A549 (cell line): ENCODE measurements around the gene RNPS1. TPM values are rescaled to one million over a fixed set of nuclear protein-coding genes. Genes with fewer than 3 reads are reported as not detected.

Experiments
- polyA plus RNA-seq, 4 experiments: library from polyadenylated mRNA; depleted of rRNA in 3 of 4; stranded (reverse); fragments of >200 nt; fragmentation: RNase III in 1 of 4; extraction: RNeasy Plus Mini Kit Qiagen cat#74134 plus additional on column Dnase treatment in 1 of 4; gene quantifications; 2 replicates in 3 of 4; 3 replicates in 1 of 4; pipeline ENCODE4 v1.2.3, GENCODE V29; 2011 to 2017
- small RNA-seq, 6 experiments: library from RNA; depleted of rRNA; stranded (forward); fragments of <200 nt; gene quantifications; one replicate each; pipeline ENCODE3, GENCODE V24; 2012

The RNPS1 gene
- polyA plus RNA-seq, 2 of the 4 experiments (the other 2 are of a cell fraction), result 183 to 200 TPM

Small RNAs within 50 kb of the gene (small RNA-seq; reads per million reads assigned to genes)
- 0 to 44.5 (median 11.0) reads per million in 6 experiments for gene MIR3677
- gene MIR4717, result 0 to 1.9 (median 0) reads per million in 6 experiments

Other genes starting within 250 kb of the RNPS1 start
- 0.13 and 0.26 TPM in 2 replicates for gene NPW, start 248.3 kb downstream of the RNPS1 start, polyA plus RNA-seq (2011; rRNA removed)
- gene NPW, start 248.3 kb downstream of the RNPS1 start, polyA plus RNA-seq (2017; fragmentation: RNase III; extraction: RNeasy Plus Mini Kit Qiagen cat#74134 plus additional on column Dnase treatment), result 1.0 to 1.6 TPM (median 1.2 TPM) in 3 replicates
- 33.1 and 35.0 TPM in 2 replicates for gene NHERF2, start 241.2 kb downstream of the RNPS1 start, polyA plus RNA-seq (2011; rRNA removed)
- gene NHERF2, start 241.2 kb downstream of the RNPS1 start, polyA plus RNA-seq (2017; fragmentation: RNase III; extraction: RNeasy Plus Mini Kit Qiagen cat#74134 plus additional on column Dnase treatment), result 27.3 to 32.3 TPM (median 31.0 TPM) in 3 replicates
- 28.8 and 34.8 TPM in 2 replicates for gene NTHL1, start 220.3 kb downstream of the RNPS1 start, polyA plus RNA-seq (2011; rRNA removed)
- 41.4 to 42.3 TPM (median 42.1 TPM) in 3 replicates for gene NTHL1, start 220.3 kb downstream of the RNPS1 start, polyA plus RNA-seq (2017; fragmentation: RNase III; extraction: RNeasy Plus Mini Kit Qiagen cat#74134 plus additional on column Dnase treatment)
- 32.6 and 41.7 TPM in 2 replicates for gene TSC2, start 220.1 kb downstream of the RNPS1 start, polyA plus RNA-seq (2011; rRNA removed)
- 42.0 to 47.3 TPM (median 45.1 TPM) in 3 replicates for gene TSC2, start 220.1 kb downstream of the RNPS1 start, polyA plus RNA-seq (2017; fragmentation: RNase III; extraction: RNeasy Plus Mini Kit Qiagen cat#74134 plus additional on column Dnase treatment)
- 11.5 and 17.3 TPM in 2 replicates for gene PKD1, start 132.2 kb downstream of the RNPS1 start, polyA plus RNA-seq (2011; rRNA removed)
- gene PKD1, start 132.2 kb downstream of the RNPS1 start, polyA plus RNA-seq (2017; fragmentation: RNase III; extraction: RNeasy Plus Mini Kit Qiagen cat#74134 plus additional on column Dnase treatment), result 38.4 to 39.7 TPM (median 39.2 TPM) in 3 replicates
- gene RAB26, start 119.5 kb downstream of the RNPS1 start, polyA plus RNA-seq (2011; rRNA removed), result 6.7 and 7.5 TPM in 2 replicates
- 5.7 to 7.3 TPM (median 6.7 TPM) in 3 replicates for gene RAB26, start 119.5 kb downstream of the RNPS1 start, polyA plus RNA-seq (2017; fragmentation: RNase III; extraction: RNeasy Plus Mini Kit Qiagen cat#74134 plus additional on column Dnase treatment)
- 31.9 and 32.0 TPM in 2 replicates for gene TRAF7, start 112.3 kb downstream of the RNPS1 start, polyA plus RNA-seq (2011; rRNA removed)
- 47.6 to 50.0 TPM (median 48.1 TPM) in 3 replicates for gene TRAF7, start 112.3 kb downstream of the RNPS1 start, polyA plus RNA-seq (2017; fragmentation: RNase III; extraction: RNeasy Plus Mini Kit Qiagen cat#74134 plus additional on column Dnase treatment)
- gene CASKIN1, start 71.5 kb downstream of the RNPS1 start, polyA plus RNA-seq (2011; rRNA removed), result 0.13 and 0.27 TPM in 2 replicates
- 0.72 to 1.0 TPM (median 0.87 TPM) in 3 replicates for gene CASKIN1, start 71.5 kb downstream of the RNPS1 start, polyA plus RNA-seq (2017; fragmentation: RNase III; extraction: RNeasy Plus Mini Kit Qiagen cat#74134 plus additional on column Dnase treatment)
- gene MLST8, start 62.7 kb downstream of the RNPS1 start, polyA plus RNA-seq (2011; rRNA removed), result 46.8 and 49.5 TPM in 2 replicates
- 48.4 to 53.9 TPM (median 50.4 TPM) in 3 replicates for gene MLST8, start 62.7 kb downstream of the RNPS1 start, polyA plus RNA-seq (2017; fragmentation: RNase III; extraction: RNeasy Plus Mini Kit Qiagen cat#74134 plus additional on column Dnase treatment)
- 2.0 and 3.1 TPM in 2 replicates for gene BRICD5, start 57.3 kb downstream of the RNPS1 start, polyA plus RNA-seq (2011; rRNA removed)
- gene BRICD5, start 57.3 kb downstream of the RNPS1 start, polyA plus RNA-seq (2017; fragmentation: RNase III; extraction: RNeasy Plus Mini Kit Qiagen cat#74134 plus additional on column Dnase treatment), result 7.4 to 11.6 TPM (median 9.1 TPM) in 3 replicates
- 13.9 and 15.0 TPM in 2 replicates for gene PGP, start 53.3 kb downstream of the RNPS1 start, polyA plus RNA-seq (2011; rRNA removed)
- gene PGP, start 53.3 kb downstream of the RNPS1 start, polyA plus RNA-seq (2017; fragmentation: RNase III; extraction: RNeasy Plus Mini Kit Qiagen cat#74134 plus additional on column Dnase treatment), result 27.7 to 33.7 TPM (median 31.9 TPM) in 3 replicates
- 10.4 and 11.0 TPM in 2 replicates for gene E4F1, start 44.5 kb downstream of the RNPS1 start, polyA plus RNA-seq (2011; rRNA removed)
- gene E4F1, start 44.5 kb downstream of the RNPS1 start, polyA plus RNA-seq (2017; fragmentation: RNase III; extraction: RNeasy Plus Mini Kit Qiagen cat#74134 plus additional on column Dnase treatment), result 22.0 to 24.4 TPM (median 23.3 TPM) in 3 replicates
- 0.36 and 0.65 TPM in 2 replicates for gene DNASE1L2, start 31.7 kb downstream of the RNPS1 start, polyA plus RNA-seq (2011; rRNA removed)
- 0.88 to 1.5 TPM (median 1.2 TPM) in 3 replicates for gene DNASE1L2, start 31.7 kb downstream of the RNPS1 start, polyA plus RNA-seq (2017; fragmentation: RNase III; extraction: RNeasy Plus Mini Kit Qiagen cat#74134 plus additional on column Dnase treatment)
- gene ECI1, start 16.5 kb downstream of the RNPS1 start, polyA plus RNA-seq (2011; rRNA removed), result 41.8 and 47.9 TPM in 2 replicates
- gene ECI1, start 16.5 kb downstream of the RNPS1 start, polyA plus RNA-seq (2017; fragmentation: RNase III; extraction: RNeasy Plus Mini Kit Qiagen cat#74134 plus additional on column Dnase treatment), result 40.9 to 41.9 TPM (median 41.5 TPM) in 3 replicates
- gene ABCA3, start 72.6 kb upstream of the RNPS1 start, polyA plus RNA-seq (2011; rRNA removed), result 6.4 and 7.6 TPM in 2 replicates
- 8.6 to 10.7 TPM (median 9.9 TPM) in 3 replicates for gene ABCA3, start 72.6 kb upstream of the RNPS1 start, polyA plus RNA-seq (2017; fragmentation: RNase III; extraction: RNeasy Plus Mini Kit Qiagen cat#74134 plus additional on column Dnase treatment)
- 6.5 and 8.0 TPM in 2 replicates for gene CCNF, start 161.3 kb upstream of the RNPS1 start, polyA plus RNA-seq (2011; rRNA removed)
- gene CCNF, start 161.3 kb upstream of the RNPS1 start, polyA plus RNA-seq (2017; fragmentation: RNase III; extraction: RNeasy Plus Mini Kit Qiagen cat#74134 plus additional on column Dnase treatment), result 13.4 to 15.1 TPM (median 14.4 TPM) in 3 replicates
- 9.5 and 9.6 TPM in 2 replicates for gene TEDC2, start 192.0 kb upstream of the RNPS1 start, polyA plus RNA-seq (2011; rRNA removed)
- 20.7 to 22.6 TPM (median 22.2 TPM) in 3 replicates for gene TEDC2, start 192.0 kb upstream of the RNPS1 start, polyA plus RNA-seq (2017; fragmentation: RNase III; extraction: RNeasy Plus Mini Kit Qiagen cat#74134 plus additional on column Dnase treatment)
- not detected in 2 replicates for gene NTN3, start 203.2 kb upstream of the RNPS1 start, polyA plus RNA-seq (2011; rRNA removed)
- gene NTN3, start 203.2 kb upstream of the RNPS1 start, polyA plus RNA-seq (2017; fragmentation: RNase III; extraction: RNeasy Plus Mini Kit Qiagen cat#74134 plus additional on column Dnase treatment), result 0.04 TPM in 1 of 3 replicates, not detected in the others
- gene TBC1D24, start 207.0 kb upstream of the RNPS1 start, polyA plus RNA-seq (2011; rRNA removed), result 4.0 and 4.2 TPM in 2 replicates
- gene TBC1D24, start 207.0 kb upstream of the RNPS1 start, polyA plus RNA-seq (2017; fragmentation: RNase III; extraction: RNeasy Plus Mini Kit Qiagen cat#74134 plus additional on column Dnase treatment), result 5.9 to 7.3 TPM (median 6.3 TPM) in 3 replicates
- 9.4 and 14.7 TPM in 2 replicates for gene ATP6V0C, start 245.8 kb upstream of the RNPS1 start, polyA plus RNA-seq (2011; rRNA removed)
- gene ATP6V0C, start 245.8 kb upstream of the RNPS1 start, polyA plus RNA-seq (2017; fragmentation: RNase III; extraction: RNeasy Plus Mini Kit Qiagen cat#74134 plus additional on column Dnase treatment), result 152 to 153 TPM (median 153 TPM) in 3 replicates